Bronchial epithelial cell (primary cell): Measurements from ENCODE around the gene ABHD6. TPM values are rescaled to one million over a fixed set of nuclear protein-coding genes. Genes with fewer than 3 reads are reported as not detected.
"Not testable (repeated sequence)": the region's sequence is repeated elsewhere in the genome, so short reads cannot be mapped to it uniquely, and the experiment has no call there.

Experiments used
- DNase-seq: peaks from one replicate; pipeline ENCODE4 v3.0.0-alpha.2; 2010; ENCODE audit warnings: low read depth
- FAIRE-seq: peaks from 2 replicates; lab custom pipeline; 2011; peaks lifted over from hg19 to GRCh38; lab: Jason Lieb, UNC
- H3K27me3 ChIP-seq: 2 replicates; pipeline ENCODE4 v1.5.1; 2011; ENCODE audit warnings: low read length; ENCODE audit not compliant: control insufficient read depth, insufficient read depth
- H3K36me3 ChIP-seq: 2 replicates; pipeline ENCODE4 v1.5.1; 2011; ENCODE audit warnings: low read length; ENCODE audit not compliant: control insufficient read depth, insufficient read depth
- H3K4me3 ChIP-seq: 2 replicates; pipeline ENCODE4 v1.5.1; 2011; ENCODE audit warnings: mild to moderate bottlenecking, low read depth, low read length, control low read depth
- total RNA-seq: library from RNA; depleted of rRNA; stranded (reverse); fragments of >200 nt; gene quantifications from 2 replicates; pipeline ENCODE4 v1.2.1, GENCODE V29; 2014
- TF ChIP-seq, protein P1 (sequence below): IDR thresholded peaks from 2 replicates; pipeline ENCODE4 v1.5.1; 2011; ENCODE audit warnings: mild to moderate bottlenecking, moderate library complexity, low read length, control low read depth, inconsistent platforms; ENCODE audit not compliant: insufficient read depth, severe bottlenecking

ABHD6 gene
- total RNA-seq, 1 donor from 2014 or later, result 7.1 TPM

DNA sequence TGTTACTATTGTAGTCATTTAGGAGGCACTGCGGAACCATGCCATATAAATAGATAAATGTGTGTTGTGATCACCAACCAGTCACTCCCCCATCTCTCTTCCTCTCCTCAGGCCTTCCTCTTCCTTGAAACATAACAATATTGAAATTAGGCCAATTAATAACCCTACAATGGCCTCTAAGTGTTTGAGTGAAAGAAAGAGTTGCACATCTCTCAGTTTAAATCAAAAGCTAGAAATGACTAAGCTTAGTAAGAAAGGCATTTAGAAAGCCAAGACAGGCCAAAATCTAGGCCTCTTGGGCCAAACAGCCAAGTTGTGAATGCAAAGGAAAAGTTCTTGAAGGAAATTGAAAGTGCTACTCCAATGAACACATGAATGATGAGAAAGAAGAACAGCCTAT lies 18.7 kb upstream of the ABHD6 start:
- Histone ChIP-seq H3K36me3 (no peaks in the 10 kb centered on the region), H3K27me3 (no peaks in the 10 kb centered on the region), H3K4me3 (no peak overlapping the region)
- FAIRE-seq, result no peak
- TF ChIP-seq, protein P1, sequence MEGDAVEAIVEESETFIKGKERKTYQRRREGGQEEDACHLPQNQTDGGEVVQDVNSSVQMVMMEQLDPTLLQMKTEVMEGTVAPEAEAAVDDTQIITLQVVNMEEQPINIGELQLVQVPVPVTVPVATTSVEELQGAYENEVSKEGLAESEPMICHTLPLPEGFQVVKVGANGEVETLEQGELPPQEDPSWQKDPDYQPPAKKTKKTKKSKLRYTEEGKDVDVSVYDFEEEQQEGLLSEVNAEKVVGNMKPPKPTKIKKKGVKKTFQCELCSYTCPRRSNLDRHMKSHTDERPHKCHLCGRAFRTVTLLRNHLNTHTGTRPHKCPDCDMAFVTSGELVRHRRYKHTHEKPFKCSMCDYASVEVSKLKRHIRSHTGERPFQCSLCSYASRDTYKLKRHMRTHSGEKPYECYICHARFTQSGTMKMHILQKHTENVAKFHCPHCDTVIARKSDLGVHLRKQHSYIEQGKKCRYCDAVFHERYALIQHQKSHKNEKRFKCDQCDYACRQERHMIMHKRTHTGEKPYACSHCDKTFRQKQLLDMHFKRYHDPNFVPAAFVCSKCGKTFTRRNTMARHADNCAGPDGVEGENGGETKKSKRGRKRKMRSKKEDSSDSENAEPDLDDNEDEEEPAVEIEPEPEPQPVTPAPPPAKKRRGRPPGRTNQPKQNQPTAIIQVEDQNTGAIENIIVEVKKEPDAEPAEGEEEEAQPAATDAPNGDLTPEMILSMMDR, result no peak
- no peak for DNase-seq

DNA sequence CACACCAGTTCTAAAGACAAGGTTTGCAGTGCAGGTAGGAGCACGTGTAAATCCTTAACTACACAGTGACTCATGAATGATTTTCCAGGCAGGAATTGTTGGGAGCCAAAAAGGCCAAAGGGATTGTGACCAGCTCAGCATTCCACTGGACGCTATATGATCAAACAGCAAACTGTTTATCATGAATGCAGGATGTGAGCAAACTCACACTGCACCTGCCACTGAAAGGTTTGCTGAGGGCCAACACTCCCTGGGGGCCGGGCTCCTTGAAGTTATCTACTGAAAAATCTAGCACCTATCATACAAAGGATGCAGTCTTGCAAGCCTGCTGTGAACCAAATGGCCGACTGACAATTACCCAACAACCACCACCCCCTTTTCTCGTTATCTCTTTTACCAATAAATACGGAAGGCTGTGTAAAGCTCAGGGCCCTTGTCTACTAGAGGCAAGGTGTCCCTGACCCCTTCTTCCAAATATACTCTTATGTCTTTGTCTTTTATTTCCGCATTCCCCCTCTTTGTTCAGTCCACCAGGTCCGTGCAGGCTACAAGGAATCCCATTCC lies 15.3 kb upstream of the ABHD6 start:
- H3K4me3 ChIP-seq, result no peak overlapping the region
- H3K27me3 ChIP-seq, result no peaks in the 10 kb centered on the region
- DNase-seq, result peak; percentile 89
- TF ChIP-seq, protein P1, result no peak
- H3K36me3 ChIP-seq, result no peaks in the 10 kb centered on the region
- FAIRE-seq, result no peak

DNA sequence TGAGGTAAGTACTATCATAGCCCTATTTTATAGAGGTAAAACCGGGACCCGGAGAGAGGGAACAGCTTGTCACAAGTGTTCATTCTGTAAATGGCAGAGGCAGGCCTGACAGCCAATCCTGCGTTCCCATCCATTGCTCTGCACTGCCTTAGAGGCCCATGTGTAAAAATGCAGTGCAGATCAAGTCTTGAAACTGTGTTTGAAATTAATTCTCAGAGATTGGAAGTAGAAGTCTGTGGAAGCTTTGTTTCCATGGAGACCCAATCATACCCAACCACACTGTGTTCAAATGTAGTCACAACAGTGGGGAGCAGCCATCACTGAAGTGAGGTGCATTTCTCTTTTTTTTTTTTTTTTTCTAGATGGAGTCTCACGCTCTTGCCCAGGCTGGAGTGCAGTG lies 13.7 kb upstream of the ABHD6 start:
- no peak overlapping the region for H3K4me3 ChIP-seq
- no peaks in the 10 kb centered on the region for H3K36me3 ChIP-seq
- FAIRE-seq, result no peak
- TF ChIP-seq, protein P1, result no peak
- H3K27me3 ChIP-seq, result no peaks in the 10 kb centered on the region
- no peak for DNase-seq

DNA sequence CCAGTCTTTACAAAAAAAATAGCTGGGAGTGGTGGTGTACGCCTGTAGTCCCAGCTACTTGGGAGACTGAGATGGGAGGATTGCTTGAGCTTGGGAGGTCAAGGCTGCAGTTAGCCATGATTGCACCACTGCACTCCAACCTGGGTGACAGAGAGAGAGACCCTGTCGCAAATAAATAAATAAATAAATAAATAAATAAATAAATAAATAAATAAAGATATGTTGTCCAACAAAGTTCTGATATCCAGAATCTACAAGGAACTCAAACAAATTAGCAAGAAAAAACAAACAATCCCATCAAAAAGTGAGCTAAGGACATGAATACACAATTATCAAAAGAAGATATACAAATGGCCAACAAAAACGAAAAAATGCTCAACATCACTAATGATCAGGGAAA lies 9.7 kb upstream of the ABHD6 start:
- not testable (repeated sequence) for H3K4me3 ChIP-seq, DNase-seq, FAIRE-seq, H3K27me3 ChIP-seq, H3K36me3 ChIP-seq

DNA sequence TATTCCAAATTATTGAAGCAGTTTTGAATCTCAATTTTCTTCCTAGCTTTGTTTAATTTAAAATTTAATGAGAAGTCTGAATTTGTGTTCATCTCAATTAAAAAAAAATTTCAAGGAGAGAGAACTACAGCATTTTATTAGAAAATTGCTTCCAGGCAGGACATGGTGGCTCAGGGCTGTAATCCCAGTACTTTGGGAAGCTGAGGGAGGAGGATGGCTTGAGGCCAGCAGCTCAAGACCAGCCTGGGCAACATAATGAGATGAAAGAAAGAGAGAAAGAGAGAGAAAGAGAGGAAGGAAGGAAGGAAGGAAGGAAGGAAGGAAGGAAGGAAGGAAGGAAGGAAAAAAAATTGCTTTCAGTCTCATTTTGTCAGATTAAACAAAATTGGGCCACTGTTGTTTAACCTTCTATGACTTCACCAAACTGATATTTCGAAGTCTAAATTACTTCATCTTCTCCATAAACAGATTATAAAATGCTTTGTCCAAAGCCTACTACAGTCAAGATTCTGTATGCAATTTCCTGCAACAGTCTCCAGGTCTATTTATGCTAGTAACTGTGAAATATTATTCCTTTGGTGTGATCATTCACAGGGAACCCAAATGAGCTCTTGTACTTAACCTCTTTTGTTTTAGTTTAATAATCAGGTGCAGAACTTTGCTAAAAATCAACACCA lies 6.6 kb upstream of the ABHD6 start:
- no peak for FAIRE-seq
- TF ChIP-seq, protein P1, result no peak
- H3K27me3 ChIP-seq, result no peaks in the 10 kb centered on the region
- H3K4me3 ChIP-seq, result no peak overlapping the region
- no peaks in the 10 kb centered on the region for H3K36me3 ChIP-seq
- no peak for DNase-seq

DNA sequence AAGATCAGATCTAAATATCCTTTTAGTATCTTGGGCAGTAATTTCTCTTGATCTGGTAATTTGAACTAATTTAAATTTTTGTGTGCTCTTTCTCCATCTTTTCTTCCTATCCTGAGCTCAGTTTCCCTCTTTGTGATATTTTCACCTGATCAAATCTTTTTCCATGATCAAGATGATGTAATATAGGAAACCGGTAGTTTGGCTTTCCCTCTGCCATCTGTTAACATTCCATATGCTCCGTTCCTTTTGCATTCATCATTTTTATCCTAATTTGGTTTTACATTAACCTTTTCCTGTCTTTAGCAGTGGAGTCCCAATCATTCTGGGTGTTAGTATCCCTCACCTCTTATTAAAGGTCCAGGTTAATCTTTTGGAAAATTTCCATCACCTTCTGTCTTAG lies 5.9 kb upstream of the ABHD6 start:
- DNase-seq (no peak), FAIRE-seq (no peak)
- TF ChIP-seq, protein P1, result no peak
- Histone ChIP-seq H3K4me3 (no peak overlapping the region), H3K27me3 (no peaks in the 10 kb centered on the region), H3K36me3 (no peaks in the 10 kb centered on the region)
